ENCODE results near the gene RNF38. TPM values are rescaled to one million over a fixed set of nuclear protein-coding genes. Genes with fewer than 3 reads are reported as not detected.
"Not testable (repeated sequence)": the region's sequence is repeated elsewhere in the genome, so short reads cannot be mapped to it uniquely, and the experiment has no call there.

The RNF38 gene
- total RNA-seq, 2 donors from 2014 or later, result 31.0 to 40.5 TPM

DNA sequence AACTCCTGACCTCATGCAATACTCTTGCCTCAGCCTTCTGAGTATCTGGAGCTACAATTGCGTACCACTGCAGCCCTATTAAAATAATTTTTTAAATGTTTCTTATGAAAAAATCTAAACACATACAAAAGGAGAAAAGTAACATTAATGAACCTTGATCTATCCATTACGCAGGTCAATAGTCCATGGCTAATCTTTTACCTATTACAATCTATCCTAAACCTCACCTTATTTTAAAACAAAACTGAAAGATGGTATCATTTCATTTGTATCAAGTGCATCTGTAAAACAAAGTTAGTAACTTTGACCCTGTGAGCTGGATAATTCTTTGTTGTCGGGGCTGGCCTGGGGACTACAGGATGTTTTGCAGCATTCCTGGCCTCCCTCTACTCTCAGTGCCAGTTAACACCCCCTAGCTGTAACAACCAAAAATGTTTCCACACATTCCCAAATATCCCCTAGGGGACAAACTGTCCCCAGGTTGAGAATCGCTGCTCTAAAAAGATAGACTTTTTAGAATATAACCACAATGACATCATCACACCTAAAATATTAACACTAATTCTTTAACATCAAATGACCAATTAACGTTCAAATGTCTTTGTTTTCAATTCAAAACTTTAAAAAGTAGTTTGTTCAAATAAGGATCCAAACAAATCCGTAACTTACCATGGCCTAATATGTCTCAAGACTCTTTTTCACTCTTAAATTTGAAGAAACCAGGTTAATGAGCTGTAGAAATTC, 54.8 kb downstream of the RNF38 start:
- DNase-seq, result no peak
- intact Hi-C loops (cut with DNase I, micrococcal nuclease), result no loop called here
- no peak for ATAC-seq

DNA sequence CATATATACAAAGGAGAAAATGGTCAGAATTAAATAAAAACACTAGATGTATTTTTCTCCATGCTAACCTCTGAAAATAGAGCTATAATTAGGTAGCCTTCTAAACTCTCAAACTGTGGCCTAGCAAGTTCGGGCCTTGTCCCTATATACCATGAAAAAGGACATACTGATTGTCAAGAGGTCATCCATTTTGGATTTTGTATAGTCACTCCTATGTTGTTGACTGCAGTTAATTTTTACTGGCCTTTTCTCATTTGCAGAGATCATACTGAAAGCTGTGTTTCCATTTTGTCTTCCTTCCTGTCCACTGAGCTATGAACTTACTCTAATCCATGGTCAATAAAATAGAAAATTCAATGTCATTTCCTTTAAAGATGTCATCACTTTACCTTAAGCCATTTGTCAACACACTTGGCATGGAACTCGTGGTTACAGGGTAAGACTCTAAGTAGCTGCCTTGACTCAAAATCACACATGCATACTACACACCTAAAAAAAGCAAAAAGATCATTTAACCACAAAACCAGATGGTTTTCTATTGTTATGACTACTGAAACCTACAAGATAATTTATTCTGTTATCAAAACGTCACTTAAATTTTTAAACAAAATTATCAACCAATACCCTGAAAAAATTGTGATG, 58.0 kb downstream of the RNF38 start:
- intact Hi-C loops (cut with DNase I, micrococcal nuclease), result no loop called here
- no peak for ATAC-seq
- DNase-seq, result no peak

DNA sequence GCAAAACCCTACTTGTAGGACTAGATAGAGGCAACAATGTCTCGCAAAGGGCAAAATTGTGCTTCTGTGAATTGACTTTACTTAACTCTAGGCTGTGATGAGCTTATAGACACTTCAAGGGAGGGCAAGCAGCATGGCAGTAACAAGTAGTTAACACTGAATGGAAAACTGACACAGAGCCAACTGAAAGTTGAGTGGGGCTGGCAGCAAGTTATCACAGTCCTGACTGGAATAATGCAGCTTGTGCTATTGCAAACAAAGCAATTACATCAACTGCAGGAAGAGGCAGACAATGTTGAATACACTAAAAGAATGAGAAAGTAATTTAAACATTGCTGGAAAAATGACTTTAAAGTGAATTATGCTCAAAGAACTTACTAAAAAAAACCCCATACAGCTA, 62.2 kb downstream of the RNF38 start:
- intact Hi-C loops (cut with DNase I, micrococcal nuclease), result loop anchor here in 1 of 2 donors (10.0 kb wide), 1 partner anchor 383 kb away; the partner anchor contains the start of gene OR2S2
- peak; percentile 57 for ATAC-seq
- DNase-seq, result no peak

DNA sequence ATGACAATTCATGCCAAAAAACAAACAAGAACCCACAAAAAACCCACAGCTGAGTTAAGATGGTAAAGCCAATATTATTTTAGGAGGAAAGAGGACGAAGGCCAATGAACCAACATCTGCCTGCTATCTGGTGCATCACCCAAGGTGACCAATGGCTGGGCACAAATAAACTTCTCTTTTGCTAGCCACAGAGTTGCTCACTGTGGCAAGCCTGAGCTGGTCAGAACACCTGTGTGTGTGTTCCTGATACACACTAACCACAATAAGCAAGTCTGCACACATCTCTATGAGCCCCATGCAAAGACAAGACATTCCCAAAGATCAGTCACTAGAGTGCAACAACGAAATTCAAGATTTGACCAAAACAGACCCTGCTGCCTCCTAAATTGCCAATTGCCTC, 63.1 kb downstream of the RNF38 start:
- DNase-seq, result no peak
- no peak for ATAC-seq
- intact Hi-C loops (cut with DNase I, micrococcal nuclease), result loop anchor here in 1 of 2 donors (10.0 kb wide), 1 partner anchor 382 kb away; the partner anchor contains the start of gene OR2S2

DNA sequence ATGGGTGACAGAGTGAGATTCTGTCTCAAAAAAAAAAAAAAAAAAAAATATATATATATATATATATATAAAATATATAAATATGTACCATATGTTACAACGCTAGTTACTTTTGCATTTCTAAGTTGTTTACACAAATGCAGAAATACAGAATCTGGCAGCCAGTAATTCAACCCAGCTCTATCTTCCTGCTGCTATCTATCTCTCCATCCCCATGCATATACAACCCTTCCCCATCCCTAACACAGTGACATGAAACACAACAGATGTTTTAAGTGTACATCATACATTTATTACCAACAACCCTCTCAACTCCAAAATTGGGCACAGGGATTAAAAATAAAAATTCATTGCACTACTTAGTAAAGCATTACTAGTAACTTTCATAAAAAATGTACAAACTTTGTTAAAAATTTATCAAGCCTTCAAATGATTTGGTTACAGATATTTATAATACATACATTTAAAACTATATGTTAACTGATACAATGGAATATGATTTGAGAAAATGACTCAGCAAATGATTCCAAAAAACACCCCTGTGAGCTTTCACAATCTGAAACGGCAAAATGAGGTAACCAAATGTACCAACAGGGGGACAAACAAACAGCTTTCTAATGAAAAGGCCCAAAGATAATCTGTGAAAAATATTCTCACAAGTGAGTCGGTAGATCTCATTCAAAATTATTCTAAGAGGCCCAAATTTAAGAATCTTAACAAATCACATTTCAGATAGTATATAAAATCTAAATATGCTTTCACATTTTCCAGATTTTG, 63.8 kb downstream of the RNF38 start:
- ATAC-seq (no peak), DNase-seq (no peak)
- intact Hi-C loops (cut with DNase I, micrococcal nuclease), result loop anchor here in 1 of 2 donors (10.0 kb wide), 1 partner anchor 382 kb away; the partner anchor contains the start of gene OR2S2

DNA sequence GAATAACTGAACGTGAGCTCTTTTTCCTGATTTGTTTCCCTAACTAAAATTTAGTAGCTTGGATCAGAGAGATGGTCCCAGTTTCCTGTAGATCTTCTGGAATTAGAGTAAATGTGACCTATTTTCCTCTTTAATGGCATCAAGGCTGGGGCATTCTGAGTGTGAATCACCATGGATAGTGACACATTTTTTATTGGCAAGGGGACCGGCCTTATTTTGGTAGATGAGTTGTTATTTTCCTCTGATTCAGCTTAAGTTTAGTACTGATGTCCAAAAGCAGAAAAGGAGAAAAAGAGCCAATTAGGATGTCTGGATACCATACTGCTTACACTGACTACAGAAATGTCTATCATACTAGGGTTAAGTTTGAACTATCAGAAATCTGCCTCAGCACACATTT, 68.1 kb downstream of the RNF38 start:
- no peak for DNase-seq
- intact Hi-C loops (cut with DNase I, micrococcal nuclease), result loop anchor here in 1 of 2 donors (10.0 kb wide), 1 partner anchor 377 kb away; the partner anchor contains the start of gene OR2S2
- no peak for ATAC-seq

DNA sequence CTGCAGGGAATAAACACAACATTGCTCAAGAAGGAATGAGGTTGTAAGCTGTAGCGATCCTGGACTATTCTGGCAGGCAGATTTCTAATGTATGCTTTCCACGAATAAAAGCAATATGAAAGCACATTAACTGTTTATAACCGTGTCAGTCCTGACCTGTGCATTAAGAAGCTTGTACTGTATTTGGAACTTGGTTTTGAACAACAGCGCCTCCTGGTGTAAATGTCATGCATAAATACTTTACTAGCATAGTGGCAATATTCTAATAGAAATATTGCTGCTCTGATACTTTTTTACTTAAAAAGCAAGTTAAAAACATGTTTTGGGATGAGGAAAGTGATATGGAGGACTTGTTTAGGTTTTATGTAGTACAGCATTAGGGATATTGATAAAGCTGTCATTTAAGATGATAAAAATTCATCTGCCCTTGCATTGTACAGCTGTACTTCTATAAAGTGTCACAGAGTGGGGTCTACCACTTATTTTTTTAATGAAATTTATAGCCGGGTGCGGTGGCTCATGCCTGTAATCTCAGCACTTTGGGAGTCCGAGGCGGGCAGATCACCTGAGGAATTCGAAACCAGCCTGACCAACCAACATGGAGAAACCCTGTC, 71.2 kb downstream of the RNF38 start:
- no peak for DNase-seq
- intact Hi-C loops (cut with DNase I, micrococcal nuclease), result no loop called here
- peak; percentile 79 for ATAC-seq

DNA sequence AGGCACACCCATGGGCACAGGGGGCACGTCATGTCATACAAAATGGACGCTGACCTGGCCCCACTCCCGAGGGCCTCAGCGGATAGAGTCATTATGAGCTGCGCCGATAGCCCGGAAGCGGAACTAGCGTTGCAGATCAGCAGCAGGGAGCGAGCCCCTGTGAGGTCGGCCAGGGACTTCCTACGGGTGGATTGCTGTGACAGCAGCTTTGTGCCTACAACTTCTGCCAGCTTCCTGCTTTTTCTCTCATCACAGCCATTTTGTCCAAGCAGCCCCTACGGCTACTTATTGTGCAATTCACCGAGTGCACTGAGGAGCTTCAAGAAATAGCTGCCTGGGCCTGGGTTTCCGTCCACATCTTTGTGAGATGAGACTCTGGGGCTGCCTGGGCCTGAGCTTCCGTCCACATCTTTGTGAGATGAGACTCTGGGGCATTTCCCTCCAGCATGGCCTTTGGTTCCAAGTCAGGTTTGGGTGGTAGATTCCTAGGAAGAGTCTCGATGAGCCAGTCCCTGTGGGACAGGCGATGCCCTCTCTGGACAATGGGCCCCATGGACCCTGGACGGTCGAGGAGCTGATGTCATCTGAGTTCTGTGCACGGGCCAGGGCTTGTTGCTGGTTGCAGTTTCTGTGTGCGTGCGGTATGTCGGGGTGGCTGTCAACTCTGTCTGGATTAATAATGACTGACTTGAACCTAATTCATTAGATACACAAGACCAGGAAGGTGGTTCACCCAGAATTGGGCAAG, 74.8 kb downstream of the RNF38 start:
- no peak for ATAC-seq
- intact Hi-C loops (cut with DNase I, micrococcal nuclease), result no loop called here
- DNase-seq, result peak in 1 of 2 donors; percentile 44

DNA sequence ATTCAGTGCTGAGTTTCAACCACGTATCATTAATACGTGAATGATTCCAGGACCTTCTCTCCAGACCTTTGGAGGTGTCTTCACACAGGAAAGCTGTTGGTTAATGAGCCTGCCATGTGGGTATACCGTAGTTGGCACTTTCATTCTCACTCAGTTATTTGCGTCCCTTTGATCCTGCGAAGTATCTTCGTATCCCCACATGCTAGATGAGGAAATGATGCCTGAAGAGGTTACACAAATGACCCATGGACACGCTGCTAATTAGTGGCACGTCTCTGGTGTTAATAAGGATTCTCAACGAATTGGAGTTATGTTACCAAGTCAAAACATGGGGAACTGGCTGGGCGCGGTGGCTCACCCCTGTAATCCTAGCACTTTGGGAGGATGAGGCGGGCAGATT, 76.1 kb downstream of the RNF38 start:
- no peak for ATAC-seq
- intact Hi-C loops (cut with DNase I, micrococcal nuclease), result no loop called here
- DNase-seq, result no peak

DNA sequence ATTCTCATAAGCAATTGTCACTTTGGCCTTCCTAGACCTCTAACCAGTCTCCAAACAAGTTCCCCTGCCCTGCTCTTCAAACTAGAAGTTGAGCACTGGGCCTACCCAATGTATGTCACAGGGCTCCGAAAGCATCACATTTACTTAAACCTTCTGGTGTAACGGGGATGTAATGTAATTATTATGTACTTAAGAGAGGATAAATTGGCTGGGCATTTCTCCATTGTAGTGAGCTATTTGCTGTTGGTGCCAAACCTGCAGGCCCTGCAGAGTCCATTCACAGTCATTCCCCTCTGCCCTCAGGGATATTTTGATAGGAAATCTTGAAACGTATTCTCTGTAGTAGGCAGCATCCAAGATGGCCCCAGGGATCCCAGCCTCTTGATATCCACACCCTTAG, 77.6 kb downstream of the RNF38 start:
- DNase-seq (no peak), ATAC-seq (no peak)
- intact Hi-C loops (cut with DNase I, micrococcal nuclease), result no loop called here

DNA sequence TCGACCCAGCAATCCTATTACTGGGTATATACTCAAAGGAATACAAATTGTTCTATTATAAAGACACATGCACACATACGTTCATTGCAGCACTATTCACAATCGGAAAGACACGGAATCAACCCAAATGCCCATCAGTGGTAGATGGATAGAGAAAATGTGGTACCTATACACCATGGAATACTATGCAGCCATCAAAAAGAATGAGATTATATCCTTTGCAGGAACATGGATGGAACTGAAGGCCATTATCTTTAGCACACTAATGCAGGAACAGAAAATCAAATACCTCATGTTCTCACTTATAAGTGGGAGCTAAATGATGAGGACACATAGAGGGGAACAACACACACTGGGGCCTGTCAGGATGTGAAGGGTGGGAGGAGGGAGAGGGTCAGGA, 78.2 kb downstream of the RNF38 start:
- DNase-seq; intact Hi-C loops (cut with DNase I, micrococcal nuclease); ATAC-seq: not testable (repeated sequence)

DNA sequence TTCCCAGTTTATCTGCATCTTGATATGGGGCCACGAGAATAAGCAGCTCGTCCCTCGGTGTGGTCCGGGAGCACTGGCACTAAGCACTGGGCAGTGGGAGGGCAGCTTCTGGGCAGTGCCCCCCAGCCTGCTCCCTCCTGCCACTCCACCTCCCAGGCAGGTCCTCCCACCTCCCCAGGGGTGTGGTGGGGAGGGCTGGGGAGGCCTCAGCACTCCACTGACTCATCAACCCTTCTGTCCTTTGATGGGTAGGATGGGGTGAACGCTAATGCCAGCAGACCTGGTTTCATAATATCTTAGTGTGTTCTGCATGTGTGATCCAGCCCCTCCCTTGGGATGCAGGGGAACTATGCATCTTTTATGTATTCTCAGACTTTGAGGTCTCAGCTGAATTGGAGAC, 79.6 kb downstream of the RNF38 start:
- DNase-seq (no peak), ATAC-seq (no peak)
- intact Hi-C loops (cut with DNase I, micrococcal nuclease), result no loop called here

DNA sequence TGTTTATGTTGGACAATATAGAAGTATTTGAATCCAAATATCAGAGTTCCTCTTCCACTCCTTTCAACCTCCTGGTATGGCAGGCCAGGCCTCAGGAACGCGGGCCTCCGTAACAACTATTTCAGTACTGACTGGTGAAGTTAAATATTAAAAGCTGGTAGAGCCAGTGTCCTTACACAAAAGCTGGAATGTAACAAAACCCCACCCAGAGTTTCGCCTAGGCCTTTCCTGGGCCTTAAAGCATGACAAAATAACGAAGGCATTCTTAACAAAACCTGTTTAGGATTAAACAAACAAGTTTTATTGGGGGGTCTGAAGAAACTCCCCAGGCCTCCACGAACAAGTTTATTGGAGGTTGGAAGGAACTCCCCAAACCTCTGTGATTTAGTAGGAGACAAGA, 80.3 kb downstream of the RNF38 start:
- DNase-seq (peak; percentile 63 to 69), ATAC-seq (peak; percentile 62)
- intact Hi-C loops (cut with DNase I, micrococcal nuclease), result no loop called here

DNA sequence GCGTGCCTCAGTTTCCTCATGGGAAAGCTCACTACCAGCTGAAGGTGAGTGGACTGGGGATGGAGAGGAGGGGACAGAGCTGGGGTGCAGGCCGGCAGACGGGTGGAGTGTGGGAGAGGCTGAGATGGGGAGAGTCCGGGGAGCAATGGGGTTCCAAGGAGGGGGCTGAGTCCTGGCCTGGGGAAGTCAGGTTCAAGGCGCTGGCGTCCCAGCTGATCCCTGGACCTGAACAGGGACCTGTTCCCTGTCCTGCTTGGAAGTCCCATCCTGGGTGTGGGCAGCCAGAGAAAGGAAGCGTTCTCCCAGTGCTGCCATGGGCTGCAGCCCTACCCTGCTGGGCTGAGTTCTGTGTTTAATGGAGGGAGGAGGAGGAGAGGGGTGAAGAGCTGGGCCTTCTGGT, 80.9 kb downstream of the RNF38 start:
- intact Hi-C loops (cut with DNase I, micrococcal nuclease), result no loop called here
- ATAC-seq, result peak; percentile 40
- DNase-seq, result peak in 1 of 2 donors; percentile 42

DNA sequence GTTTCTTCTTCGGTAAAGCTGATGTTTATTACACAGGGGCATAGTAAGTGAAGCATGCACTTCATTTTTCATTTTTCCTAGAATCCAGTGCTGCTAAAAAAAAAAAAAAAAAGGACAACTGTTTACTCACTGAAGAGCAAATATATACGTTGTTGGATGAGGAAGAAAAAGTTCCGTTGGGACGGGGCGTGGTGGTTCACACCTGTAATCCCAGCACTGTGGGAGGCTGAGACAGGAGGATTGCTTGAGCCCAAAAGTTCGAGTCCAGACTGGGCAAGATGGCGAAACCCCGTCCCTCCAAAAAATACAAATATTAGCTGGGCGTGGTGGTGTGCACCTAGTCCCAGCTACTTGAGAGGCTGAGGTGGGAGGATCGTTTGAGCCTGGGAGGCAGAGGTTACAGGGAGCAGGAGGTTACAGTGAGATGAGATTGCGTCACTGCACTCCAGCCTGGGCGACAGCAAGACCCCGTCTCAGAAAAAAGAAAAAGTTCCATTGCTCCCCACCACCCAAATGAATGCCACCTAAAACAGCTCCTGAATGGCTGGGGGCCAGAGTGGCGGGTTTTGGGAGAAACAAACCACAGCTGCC, 81.8 kb downstream of the RNF38 start:
- ATAC-seq (peak; percentile 42), DNase-seq (peak; percentile 55 to 68)
- intact Hi-C loops (cut with DNase I, micrococcal nuclease), result no loop called here

DNA sequence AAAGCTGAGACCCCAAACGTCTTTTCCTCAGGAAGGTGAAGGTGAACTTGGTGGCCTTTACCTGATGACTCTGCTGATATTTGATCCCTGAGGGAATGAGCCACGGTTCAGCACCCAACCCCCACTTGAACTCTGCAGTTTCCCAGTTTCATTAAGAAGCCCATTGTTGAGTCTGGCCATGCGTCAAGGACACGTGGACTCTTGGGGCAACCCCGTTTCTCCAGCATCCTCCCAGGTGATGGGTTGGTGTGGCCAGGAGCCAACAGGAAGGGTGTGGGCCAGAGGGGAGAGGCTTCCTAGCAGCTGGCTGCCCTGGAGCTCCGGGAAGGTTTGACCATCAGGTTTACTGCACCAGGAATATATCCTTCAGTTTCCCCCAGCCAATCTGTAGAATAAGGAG, 82.3 kb downstream of the RNF38 start:
- DNase-seq (peak; percentile 89 to 96), ATAC-seq (peak; percentile 84)
- intact Hi-C loops (cut with DNase I, micrococcal nuclease), result no loop called here

DNA sequence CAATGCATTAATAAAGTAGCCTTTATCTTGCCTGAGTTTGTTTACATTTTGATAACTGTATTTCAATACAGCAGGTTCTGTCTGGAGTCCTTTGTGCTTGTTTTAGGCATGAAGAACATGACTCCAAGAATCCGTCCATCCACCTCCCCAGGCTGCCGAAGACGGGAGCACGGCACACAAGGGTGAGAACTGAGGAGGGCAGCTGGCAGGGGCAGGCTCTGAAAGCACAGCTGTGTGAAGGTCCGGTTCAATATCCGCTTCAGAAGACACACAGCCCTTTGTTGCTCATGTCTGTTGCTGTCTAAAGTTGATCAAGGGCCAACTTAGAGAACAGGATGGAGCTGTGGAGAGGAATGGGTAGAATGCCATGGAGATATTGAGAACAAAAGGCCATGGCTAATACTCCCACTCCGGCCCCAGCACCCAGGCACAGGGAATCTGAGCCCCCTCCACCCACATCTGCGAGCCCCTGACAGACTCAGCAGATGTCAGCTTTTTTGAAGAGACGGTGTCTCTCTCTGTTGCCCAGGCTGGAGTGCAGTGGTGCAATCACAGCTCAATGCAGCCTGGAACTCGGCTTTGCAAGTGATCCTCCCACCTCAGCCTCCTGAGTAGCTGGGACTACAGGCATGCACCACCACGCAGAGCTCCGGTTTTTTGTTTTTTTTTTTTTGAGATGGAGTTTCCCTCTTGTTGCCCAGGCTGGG, 83.3 kb downstream of the RNF38 start:
- ATAC-seq (peak; percentile 43), DNase-seq (peak; percentile 43 to 61)
- intact Hi-C loops (cut with DNase I, micrococcal nuclease), result no loop called here
